GM21367 (cell line): ENCODE results near the gene TEX9.
"Not testable (repeated sequence)": the region's sequence is repeated elsewhere in the genome, so short reads cannot be mapped to it uniquely, and the experiment has no call there.

Experiments used
- ATAC-seq: cut with Tn5 transposase; IDR thresholded peaks from one replicate; pipeline ENCODE4 v1.9.1; 2021; ENCODE audit not compliant: unreplicated experiment

Gene TEX9

DNA sequence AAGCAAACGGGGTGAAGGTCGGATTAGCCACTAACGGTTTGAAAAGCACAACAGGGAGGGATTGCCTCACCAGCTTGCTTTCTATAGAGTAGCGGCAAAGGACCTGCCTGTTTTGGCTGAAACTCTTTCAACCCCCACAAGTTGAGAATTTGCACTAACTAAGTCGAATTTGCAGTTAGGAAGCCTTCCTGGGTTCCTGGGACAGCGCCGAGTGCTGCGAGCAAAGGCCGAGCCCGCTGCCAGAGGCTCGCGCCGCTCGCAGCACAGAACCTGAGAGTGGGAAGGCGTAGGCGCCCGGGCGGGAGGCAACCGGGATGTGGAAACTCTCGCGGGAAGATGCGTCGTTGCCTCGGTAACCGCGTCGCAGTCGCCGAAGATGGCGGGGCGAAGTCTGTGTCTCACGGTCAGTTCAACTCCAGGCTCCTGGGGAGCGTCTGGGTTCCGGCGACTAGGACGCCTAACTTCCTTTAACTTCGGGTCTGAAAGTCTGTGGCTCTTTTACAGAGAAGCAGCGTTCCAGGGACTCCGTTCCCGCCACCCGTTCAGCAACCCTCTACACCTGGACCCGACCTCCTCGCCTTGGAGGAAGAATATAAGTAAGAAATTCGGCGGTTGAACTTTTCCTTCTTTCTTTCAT lies at the start of gene TEX9:
Gene TEX9, plus strand, starts transcription at position 352 of the 637 bp plus-strand sequence. Its CDS starts 25 bp downstream, at position 377.
- peak; percentile 84 for ATAC-seq

DNA sequence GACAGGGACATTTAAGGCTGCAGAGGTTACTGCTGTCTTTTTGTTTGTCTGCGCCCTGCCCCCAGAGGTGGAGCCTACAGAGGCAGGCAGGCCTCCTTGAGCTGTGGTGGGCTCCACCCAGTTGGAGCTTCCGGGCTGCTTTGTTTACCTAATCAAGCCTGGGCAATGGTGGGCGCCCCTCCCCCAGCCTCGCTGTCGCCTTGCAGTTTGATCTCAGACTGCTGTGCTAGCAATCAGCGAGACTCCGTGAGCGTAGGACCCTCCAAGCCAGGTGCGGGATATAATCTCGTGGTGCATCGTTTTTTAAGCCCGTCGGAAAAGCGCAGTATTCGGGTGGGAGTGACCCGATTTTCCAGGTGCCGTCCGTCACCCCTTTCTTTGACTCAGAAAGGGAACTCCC lies 48.7 kb upstream of the TEX9 start:
- ATAC-seq, result not testable (repeated sequence)

DNA sequence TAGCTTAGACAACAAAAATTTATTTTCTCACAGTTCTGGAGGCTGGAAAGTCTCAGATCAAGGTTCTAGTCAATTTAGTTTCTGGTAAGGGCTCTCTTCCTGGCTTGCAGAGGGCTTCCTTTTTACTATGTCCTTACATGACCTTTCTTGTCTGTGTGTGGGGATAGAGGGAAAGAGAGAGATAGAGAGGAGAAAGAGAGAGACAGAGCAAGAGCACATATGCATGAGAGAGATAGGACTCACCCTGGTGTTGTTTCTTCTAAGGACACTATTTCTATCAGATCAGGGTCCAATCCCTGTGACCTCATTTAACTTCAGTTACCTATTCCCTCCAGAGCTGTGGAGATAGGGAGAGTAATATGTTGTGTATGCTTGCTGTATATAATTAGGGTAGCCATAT lies 44.9 kb upstream of the TEX9 start:
- ATAC-seq, result no peak

DNA sequence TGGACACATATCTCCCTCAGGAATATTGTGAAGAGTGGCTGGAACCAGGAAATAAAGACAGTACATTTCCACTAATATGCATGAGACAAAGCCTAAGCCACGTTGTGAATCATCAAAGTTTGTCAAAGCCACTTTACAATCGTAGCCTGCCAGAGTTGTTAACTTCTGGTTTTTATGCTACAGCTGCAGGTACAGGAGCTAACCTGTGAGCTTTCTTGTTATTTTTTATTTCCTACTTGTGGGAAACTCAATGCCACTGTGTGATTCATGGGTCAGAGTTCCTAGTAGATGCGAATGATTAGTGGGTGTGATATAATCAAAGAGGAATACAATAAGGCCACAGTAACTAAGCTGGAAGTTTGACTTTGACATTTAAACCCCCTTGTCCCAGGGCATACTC lies 44.4 kb upstream of the TEX9 start:
- no peak for ATAC-seq

GRCh38 chr15:56322444-56322843 lies 42.8 kb upstream of the TEX9 start:
- no peak for ATAC-seq

DNA sequence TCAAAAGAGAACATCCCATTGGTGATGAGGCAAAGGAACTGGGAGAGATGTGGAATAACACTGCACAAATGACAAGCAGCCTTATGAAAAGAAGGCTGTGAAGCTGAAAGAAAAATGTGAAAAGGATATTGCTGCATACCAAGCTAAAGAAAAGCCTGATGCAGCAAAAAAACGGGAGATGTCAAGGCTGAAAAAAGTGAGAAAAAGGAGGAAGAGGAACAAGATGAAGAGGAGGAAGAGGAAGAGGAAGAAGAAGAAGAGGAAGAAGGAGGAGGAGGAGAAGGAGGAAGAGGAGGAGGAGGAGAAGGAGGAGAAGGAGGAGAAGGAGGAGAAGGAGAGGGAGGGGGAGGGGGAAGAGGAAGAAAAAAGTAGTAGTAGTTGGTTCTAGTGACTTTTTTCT lies 41.8 kb upstream of the TEX9 start:
- ATAC-seq, result no peak

- ATAC-seq, result no peak
These were observed 40.0 kb upstream of the TEX9 start for GRCh38 chr15:56325186-56325585.

GRCh38 chr15:56327721-56328502 lies 37.3 kb upstream of the TEX9 start:
- ATAC-seq, result no peak

- no peak for ATAC-seq
These were observed 28.0 kb upstream of the TEX9 start for GRCh38 chr15:56337084-56337725.

DNA sequence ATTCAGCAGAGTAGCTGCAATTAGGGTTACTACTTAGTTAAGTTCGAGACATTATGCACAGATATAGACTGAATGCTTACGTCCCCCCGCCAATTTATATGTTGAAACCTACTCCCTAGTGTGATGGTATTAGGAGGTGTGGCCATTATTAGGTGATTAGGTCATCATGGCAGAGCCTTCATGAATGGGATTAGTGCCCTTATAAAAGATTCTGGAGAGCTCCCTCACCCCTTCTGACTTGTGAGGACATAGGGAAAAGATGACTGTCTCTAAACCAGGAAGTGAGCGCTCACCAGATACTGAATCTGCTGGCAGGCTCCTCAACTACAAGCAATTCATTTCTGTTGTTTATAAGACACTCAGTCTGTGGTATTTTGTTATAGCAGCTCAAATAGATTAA lies 25.6 kb upstream of the TEX9 start:
- ATAC-seq, result no peak

DNA sequence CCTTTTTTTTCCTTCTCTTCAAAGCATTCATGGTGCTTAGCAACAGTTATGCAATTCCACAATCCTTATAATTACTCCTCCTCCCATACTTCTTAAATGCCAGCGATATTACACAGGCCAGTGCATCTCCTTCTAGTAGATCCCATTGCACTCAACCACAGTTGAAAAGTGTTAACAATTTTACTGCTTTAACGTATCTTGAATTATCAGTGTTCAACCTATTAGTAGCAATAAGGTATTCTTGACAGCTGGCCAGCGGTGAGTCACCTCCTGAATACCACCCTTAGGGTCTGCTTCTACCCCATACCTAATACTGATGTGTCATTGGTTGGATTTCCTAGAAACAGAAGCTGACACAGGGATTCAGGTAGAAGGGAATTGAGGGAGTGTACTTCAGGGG lies 24.0 kb upstream of the TEX9 start:
- no peak for ATAC-seq

DNA sequence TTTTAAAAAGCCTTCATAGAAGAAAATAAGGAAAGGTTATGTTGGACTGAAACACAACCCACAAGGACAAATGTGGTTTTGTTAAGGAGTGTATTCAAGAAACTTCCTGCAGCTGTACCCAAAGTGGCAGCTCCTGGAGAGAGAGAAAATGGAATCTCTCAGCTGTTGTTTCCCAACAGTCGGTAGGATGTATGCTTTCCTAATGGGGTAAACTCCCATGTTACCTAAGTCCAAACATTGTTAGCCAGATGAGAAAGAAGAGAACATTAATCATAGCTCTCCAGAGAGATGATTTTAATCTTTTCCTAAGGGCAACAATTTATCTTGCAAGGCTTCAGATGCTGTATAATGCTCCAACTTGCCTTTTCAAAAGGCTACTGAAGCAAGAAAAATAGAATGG lies 22.6 kb upstream of the TEX9 start:
- ATAC-seq, result no peak

DNA sequence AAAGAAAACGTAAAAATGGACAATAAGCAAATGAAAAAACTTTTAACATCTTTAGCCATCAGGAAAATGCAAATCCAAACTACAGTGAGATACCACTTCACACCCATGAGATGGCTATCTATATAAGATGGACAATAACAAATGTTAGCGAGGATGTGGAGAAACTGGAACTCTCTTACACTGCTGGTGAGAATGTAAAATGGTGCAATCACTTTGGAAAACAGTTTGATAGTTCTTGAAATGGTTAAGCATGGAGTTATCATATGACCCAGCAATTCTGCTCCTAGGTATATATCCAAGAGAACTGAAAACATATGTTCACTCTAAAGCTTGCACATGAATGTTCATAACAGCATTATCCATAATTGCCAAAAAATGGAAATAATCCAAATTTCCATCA lies 21.3 kb upstream of the TEX9 start:
- ATAC-seq, result no peak

GRCh38 chr15:56344336-56344735 lies 20.9 kb upstream of the TEX9 start:
- ATAC-seq, result no peak

GRCh38 chr15:56346414-56346813 lies 18.8 kb upstream of the TEX9 start:
- ATAC-seq, result no peak

GRCh38 chr15:56349554-56349953 lies 15.7 kb upstream of the TEX9 start:
- ATAC-seq, result no peak

- no peak for ATAC-seq
These were observed 13.9 kb upstream of the TEX9 start for GRCh38 chr15:56351353-56351752.

DNA sequence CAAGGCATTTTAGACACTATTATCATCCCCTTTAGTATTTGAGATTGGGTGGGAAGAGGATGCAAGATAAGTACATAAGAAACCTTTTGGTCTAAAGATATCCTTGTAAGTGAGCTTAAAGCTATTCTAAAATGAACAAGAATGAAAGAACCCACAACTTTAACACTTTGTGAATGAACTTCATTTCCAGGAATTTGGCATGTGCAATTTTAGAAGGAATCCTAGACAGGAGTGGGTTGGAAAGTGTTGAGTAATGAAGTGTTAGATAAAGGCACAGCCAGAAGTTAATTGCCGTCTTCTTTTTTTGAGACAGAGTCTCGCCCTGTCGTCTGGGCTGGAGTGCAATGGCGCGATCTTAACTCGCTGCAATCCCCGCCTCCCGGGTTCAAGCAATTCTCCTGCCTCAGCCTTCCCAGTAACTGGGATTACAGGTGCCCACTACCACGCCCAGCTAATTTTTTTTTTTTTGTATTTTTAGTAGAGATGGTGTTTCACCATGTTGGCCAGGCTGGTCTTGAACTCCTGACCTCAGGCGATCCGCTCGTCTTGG lies 13.2 kb upstream of the TEX9 start:
- no peak for ATAC-seq

DNA sequence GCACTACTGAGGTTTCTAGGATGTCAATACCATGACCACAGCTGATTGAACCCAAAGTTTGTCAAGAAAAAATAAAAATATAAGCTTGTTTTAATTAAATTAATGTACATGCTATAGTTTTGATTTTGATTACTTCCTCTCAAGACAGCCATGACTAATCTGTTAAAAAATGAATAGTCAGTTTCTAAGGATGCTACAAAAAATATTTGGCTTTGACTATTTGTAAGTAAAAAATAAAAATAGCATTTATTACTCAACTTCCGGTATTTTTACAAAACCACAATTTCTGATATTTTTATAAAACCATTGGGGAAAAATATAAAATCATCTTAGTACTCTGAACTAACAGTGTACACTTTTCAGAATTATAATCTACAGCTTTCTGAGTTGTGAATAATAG lies 12.1 kb upstream of the TEX9 start:
- ATAC-seq, result no peak

DNA sequence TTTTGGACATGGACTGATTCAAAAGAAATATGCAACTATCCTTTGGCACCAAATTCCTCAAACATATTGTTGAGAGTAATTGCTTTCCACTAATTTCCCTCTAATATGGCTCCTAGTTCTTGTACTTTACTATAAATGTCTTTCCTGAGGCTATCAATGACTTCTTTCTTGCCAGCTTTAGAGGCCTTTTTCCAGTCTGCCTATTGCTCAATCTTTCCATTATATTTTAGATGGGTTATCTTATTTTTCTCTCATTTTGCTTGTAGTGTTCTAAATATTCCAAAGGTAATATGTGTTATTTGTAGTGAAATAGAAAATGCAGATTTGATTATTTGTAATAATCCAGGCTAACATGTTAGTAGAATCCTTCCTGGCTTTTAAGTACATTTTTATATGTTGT lies 11.5 kb upstream of the TEX9 start:
- ATAC-seq, result no peak

DNA sequence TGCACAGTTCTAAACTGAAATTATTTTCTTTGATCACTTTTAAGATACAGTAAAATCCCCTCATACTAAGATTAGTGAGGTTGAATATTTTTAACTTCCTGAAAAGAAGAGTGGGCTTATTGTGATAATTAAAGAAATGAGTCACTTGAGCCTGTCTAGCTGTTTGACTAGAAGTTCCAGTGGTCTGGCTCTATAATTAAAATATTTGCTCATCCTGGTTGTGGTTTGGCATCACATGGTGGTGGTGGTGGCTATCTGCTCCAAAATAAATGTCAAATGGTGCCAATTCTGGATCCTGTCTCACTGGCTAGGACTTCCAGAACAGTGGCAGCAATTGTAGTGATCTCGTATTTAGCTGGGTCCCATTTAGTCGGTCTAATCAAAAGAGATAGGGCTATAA lies 8.6 kb upstream of the TEX9 start:
- ATAC-seq, result no peak

DNA sequence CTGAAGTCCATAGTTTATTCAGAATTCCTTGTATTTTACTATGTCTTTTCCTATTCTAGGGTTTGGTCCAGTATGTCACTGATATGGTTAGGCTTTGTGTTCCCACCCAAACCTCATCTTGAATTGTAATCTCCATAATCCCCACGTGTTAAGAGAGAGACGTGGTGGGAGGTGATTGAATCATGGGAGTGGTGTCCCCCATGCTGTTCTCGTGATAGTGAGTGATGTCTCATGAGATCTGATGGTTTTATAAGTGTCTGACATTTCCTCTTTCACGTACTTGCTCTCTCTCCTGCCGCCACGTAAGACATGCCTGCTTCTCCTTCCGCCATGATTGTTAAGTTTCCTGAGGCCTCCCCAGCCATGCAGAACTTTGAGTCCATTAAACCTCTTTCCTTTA lies 6.6 kb upstream of the TEX9 start:
- ATAC-seq, result no peak
